ENCODE results near the gene LIME1.
"Not testable (repeated sequence)": the region's sequence is repeated elsewhere in the genome, so short reads cannot be mapped to it uniquely, and the experiment has no call there.

LIME1 gene

GRCh38 chr20:63768591-63769515 lies 32.4 kb downstream of the LIME1 start:
- DNase-seq (ENCODE audit: extremely low read depth in 1 of 2, low read depth in 1 of 2), result no peak

GRCh38 chr20:63769891-63770474 lies 33.5 kb downstream of the LIME1 start:
- no peak for DNase-seq (ENCODE audit: extremely low read depth in 1 of 2, low read depth in 1 of 2)

GRCh38 chr20:63771046-63771707 lies 34.7 kb downstream of the LIME1 start:
- no peak for DNase-seq (ENCODE audit: extremely low read depth in 1 of 2, low read depth in 1 of 2)

- DNase-seq (ENCODE audit: extremely low read depth in 1 of 2, low read depth in 1 of 2), result no peak
Measured at GRCh38 chr20:63772781-63773518, 36.5 kb downstream of the LIME1 start.

GRCh38 chr20:63773571-63774241 lies 37.2 kb downstream of the LIME1 start:
- no peak for DNase-seq (ENCODE audit: extremely low read depth in 1 of 2, low read depth in 1 of 2)

- no peak for DNase-seq (ENCODE audit: extremely low read depth in 1 of 2, low read depth in 1 of 2)
Measured at GRCh38 chr20:63774306-63774705, 37.8 kb downstream of the LIME1 start.

GRCh38 chr20:63775096-63775978 lies 38.9 kb downstream of the LIME1 start:
- peak in 1 of 2 donors; percentile 22 for DNase-seq (ENCODE audit: extremely low read depth in 1 of 2, low read depth in 1 of 2)

- DNase-seq (ENCODE audit: extremely low read depth in 1 of 2, low read depth in 1 of 2), result not testable (repeated sequence)
Measured at GRCh38 chr20:63776875-63777274, 40.4 kb downstream of the LIME1 start.

GRCh38 chr20:63777614-63778013 lies 41.1 kb downstream of the LIME1 start:
- DNase-seq (ENCODE audit: extremely low read depth in 1 of 2, low read depth in 1 of 2), result no peak

- no peak for DNase-seq (ENCODE audit: extremely low read depth in 1 of 2, low read depth in 1 of 2)
Measured at GRCh38 chr20:63778034-63778752, 41.7 kb downstream of the LIME1 start.

- no peak for DNase-seq (ENCODE audit: extremely low read depth in 1 of 2, low read depth in 1 of 2)
Measured at GRCh38 chr20:63778857-63779256, 42.4 kb downstream of the LIME1 start.

GRCh38 chr20:63781181-63781580 lies 44.7 kb downstream of the LIME1 start:
- DNase-seq (ENCODE audit: extremely low read depth in 1 of 2, low read depth in 1 of 2), result no peak

GRCh38 chr20:63782051-63782471 lies 45.6 kb downstream of the LIME1 start:
- DNase-seq (ENCODE audit: extremely low read depth in 1 of 2, low read depth in 1 of 2), result peak; percentile 13 to 30

GRCh38 chr20:63782521-63782971 lies 46.1 kb downstream of the LIME1 start:
- no peak for DNase-seq (ENCODE audit: extremely low read depth in 1 of 2, low read depth in 1 of 2)

- no peak for DNase-seq (ENCODE audit: extremely low read depth in 1 of 2, low read depth in 1 of 2)
Measured at GRCh38 chr20:63783970-63784369, 47.5 kb downstream of the LIME1 start.

GRCh38 chr20:63785691-63786131 lies 49.2 kb downstream of the LIME1 start:
- no peak for DNase-seq (ENCODE audit: extremely low read depth in 1 of 2, low read depth in 1 of 2)

GRCh38 chr20:63787302-63787701 lies 50.8 kb downstream of the LIME1 start:
- DNase-seq (ENCODE audit: extremely low read depth in 1 of 2, low read depth in 1 of 2), result no peak

GRCh38 chr20:63787749-63788148 lies 51.3 kb downstream of the LIME1 start:
- no peak for DNase-seq (ENCODE audit: extremely low read depth in 1 of 2, low read depth in 1 of 2)
